Activated CD4-positive, alpha-beta T cell treated with anti-CD3 and anti-CD28 coated beads for 36 hours (primary cell): ENCODE results near the gene ERC2. TPM values are rescaled to one million over a fixed set of nuclear protein-coding genes. Genes with fewer than 3 reads are reported as not detected.

ENCODE experiments used
- ATAC-seq: fragments of 200-7000 bp; cut with Tn5 transposase; one replicate; pipeline ENCODE4 v1.10.0; 2021; ENCODE audit warnings: mild to moderate bottlenecking, moderate library complexity
- CTCF ChIA-PET: fragments of 350-600 bp; sonication (Branson Sonifier 250); formaldehyde crosslinking; loops from one replicate; lab custom pipeline; 2021; ENCODE audit warnings: antibody characterized with exemption; lab: Charles Lee
- POLR2A ChIA-PET: fragments of 350-600 bp; sonication (Branson Sonifier 250); formaldehyde crosslinking; loops from one replicate; lab custom pipeline; 2021; ENCODE audit warnings: antibody characterized with exemption, inconsistent platforms; lab: Charles Lee
- DNase-seq: peaks from one replicate; pipeline ENCODE4 v3.0.0-alpha.2; 2020
- H3K27ac Mint-ChIP-seq: one replicate; pipeline ENCODE4 v1.8.0; 2021; ENCODE audit warnings: mixed read lengths
- H3K27me3 Mint-ChIP-seq: one replicate; pipeline ENCODE4 v1.8.0; 2021; ENCODE audit warnings: mixed read lengths
- H3K36me3 Mint-ChIP-seq: one replicate; pipeline ENCODE4 v1.8.0; 2021; ENCODE audit warnings: low read depth, mixed read lengths
- H3K4me1 Mint-ChIP-seq: one replicate; pipeline ENCODE4 v1.8.0; 2021; ENCODE audit warnings: mixed read lengths
- H3K4me3 Mint-ChIP-seq: one replicate; pipeline ENCODE4 v1.8.0; 2021; ENCODE audit warnings: mild to moderate bottlenecking, moderate library complexity, mixed read lengths
- H3K9me3 Mint-ChIP-seq: one replicate; pipeline ENCODE4 v1.8.0; 2021; ENCODE audit warnings: low read depth, mixed read lengths
- intact Hi-C, 2 experiments: fragments of 100-400 bp; cut with DNase I in 1 of 2; cut with micrococcal nuclease in 1 of 2; formaldehyde crosslinking; loops; one replicate each; pipeline versions ENCODE4 v1.14.2 to v1.15.1; 2022 to 2024; cut with DNase I, micrococcal nuclease
- total RNA-seq, 2 experiments: library from RNA; stranded (reverse); gene quantifications; one replicate each; pipeline ENCODE4 v1.2.3, GENCODE V29; 2021

The ERC2 gene
- total RNA-seq, 2 experiments from 2014 or later, result not detected

- Mint-ChIP-seq H3K4me3 (no peak overlapping the region), H3K9me3 (no peaks in the 10 kb centered on the region), H3K27me3 (peaks cover 3% of the 10 kb centered on the region), H3K27ac (no peak overlapping the region), H3K4me1 (peaks cover 4% of the 10 kb centered on the region), H3K36me3 (no peaks in the 10 kb centered on the region)
- intact Hi-C loops, result no loop called here
- ATAC-seq (peak; percentile 87), DNase-seq (peak; percentile 37)
- POLR2A ChIA-PET, result no interaction called here
- CTCF ChIA-PET, result no interaction called here
Measured at GRCh38 chr3:55675478-55675877, 792.8 kb downstream of the ERC2 start.

GRCh38 chr3:55673764-55674163, 794.5 kb downstream of the ERC2 start:
- no peaks in the 10 kb centered on the region for H3K9me3 Mint-ChIP-seq
- no peaks in the 10 kb centered on the region for H3K36me3 Mint-ChIP-seq
- ATAC-seq (no peak), DNase-seq (no peak)
- peaks cover 6% of the 10 kb centered on the region for H3K27me3 Mint-ChIP-seq
- CTCF ChIA-PET, result no interaction called here
- H3K4me3 Mint-ChIP-seq, result no peak overlapping the region
- H3K4me1 Mint-ChIP-seq, result peaks cover 4% of the 10 kb centered on the region
- POLR2A ChIA-PET, result no interaction called here
- no peak overlapping the region for H3K27ac Mint-ChIP-seq
- intact Hi-C loops, result no loop called here

GRCh38 chr3:55669133-55669532, 799.1 kb downstream of the ERC2 start:
- ChIA-PET POLR2A (no interaction called here), CTCF (no interaction called here)
- H3K4me3 Mint-ChIP-seq, result no peak overlapping the region
- no peaks in the 10 kb centered on the region for H3K36me3 Mint-ChIP-seq
- no peak overlapping the region for H3K27ac Mint-ChIP-seq
- intact Hi-C loops, result no loop called here
- ATAC-seq (no peak), DNase-seq (no peak)
- H3K4me1 Mint-ChIP-seq, result no peaks in the 10 kb centered on the region
- no peaks in the 10 kb centered on the region for H3K9me3 Mint-ChIP-seq
- peaks cover 5% of the 10 kb centered on the region for H3K27me3 Mint-ChIP-seq

- ChIA-PET POLR2A (no interaction called here), CTCF (no interaction called here)
- no peak overlapping the region for H3K4me3 Mint-ChIP-seq
- DNase-seq, result no peak
- peaks cover 6% of the 10 kb centered on the region for H3K27me3 Mint-ChIP-seq
- H3K4me1 Mint-ChIP-seq, result no peaks in the 10 kb centered on the region
- no peaks in the 10 kb centered on the region for H3K36me3 Mint-ChIP-seq
- H3K9me3 Mint-ChIP-seq, result no peaks in the 10 kb centered on the region
- H3K27ac Mint-ChIP-seq, result no peak overlapping the region
- no peak for ATAC-seq
- intact Hi-C loops, result no loop called here
Measured at GRCh38 chr3:55668359-55668758, 799.9 kb downstream of the ERC2 start.

- CTCF ChIA-PET, result no interaction called here
- Mint-ChIP-seq H3K4me3 (no peak overlapping the region), H3K4me1 (no peaks in the 10 kb centered on the region), H3K9me3 (no peaks in the 10 kb centered on the region), H3K27me3 (peaks cover 6% of the 10 kb centered on the region), H3K36me3 (no peaks in the 10 kb centered on the region), H3K27ac (peak overlapping the region; percentile 44)
- ATAC-seq, result peak; percentile 76
- intact Hi-C loops, result no loop called here
- peak; percentile 44 for DNase-seq
- POLR2A ChIA-PET, result no interaction called here
Measured at GRCh38 chr3:55664387-55664786, 803.9 kb downstream of the ERC2 start.

GRCh38 chr3:55662683-55663082, 805.6 kb downstream of the ERC2 start:
- Mint-ChIP-seq H3K27ac (no peak overlapping the region), H3K36me3 (no peaks in the 10 kb centered on the region), H3K4me1 (no peaks in the 10 kb centered on the region), H3K4me3 (no peak overlapping the region), H3K27me3 (peaks cover 6% of the 10 kb centered on the region), H3K9me3 (no peaks in the 10 kb centered on the region)
- ATAC-seq, result no peak
- CTCF ChIA-PET, result interaction anchor here (1.8 kb wide), 1 partner anchor 9 kb away, joined by 4 read pairs; no protein-coding TSS in a partner anchor
- POLR2A ChIA-PET, result no interaction called here
- no peak for DNase-seq
- intact Hi-C loops, result no loop called here

GRCh38 chr3:55661571-55661970, 806.7 kb downstream of the ERC2 start:
- Mint-ChIP-seq H3K4me1 (no peaks in the 10 kb centered on the region), H3K27me3 (peaks cover 6% of the 10 kb centered on the region), H3K9me3 (no peaks in the 10 kb centered on the region), H3K36me3 (no peaks in the 10 kb centered on the region), H3K4me3 (no peak overlapping the region), H3K27ac (no peak overlapping the region)
- POLR2A ChIA-PET, result interaction anchor here (0.6 kb wide), 1 partner anchor 1320 kb away, joined by 4 read pairs; no protein-coding TSS in a partner anchor
- CTCF ChIA-PET, result interaction anchor here (1.8 kb wide), 1 partner anchor 8 kb away, joined by 4 read pairs; no protein-coding TSS in a partner anchor
- intact Hi-C loops, result no loop called here
- DNase-seq (no peak), ATAC-seq (no peak)

GRCh38 chr3:55661141-55661540, 807.1 kb downstream of the ERC2 start:
- intact Hi-C loops, result no loop called here
- ChIA-PET POLR2A (no interaction called here), CTCF (no interaction called here)
- no peak overlapping the region for H3K27ac Mint-ChIP-seq
- H3K4me1 Mint-ChIP-seq, result no peaks in the 10 kb centered on the region
- peaks cover 6% of the 10 kb centered on the region for H3K27me3 Mint-ChIP-seq
- no peaks in the 10 kb centered on the region for H3K36me3 Mint-ChIP-seq
- no peak overlapping the region for H3K4me3 Mint-ChIP-seq
- H3K9me3 Mint-ChIP-seq, result no peaks in the 10 kb centered on the region
- DNase-seq (no peak), ATAC-seq (no peak)

- POLR2A ChIA-PET, result no interaction called here
- CTCF ChIA-PET, result no interaction called here
- H3K4me3 Mint-ChIP-seq, result no peak overlapping the region
- intact Hi-C loops, result no loop called here
- ATAC-seq (no peak), DNase-seq (no peak)
- no peak overlapping the region for H3K27ac Mint-ChIP-seq
- H3K4me1 Mint-ChIP-seq, result no peaks in the 10 kb centered on the region
- no peaks in the 10 kb centered on the region for H3K9me3 Mint-ChIP-seq
- peaks cover 6% of the 10 kb centered on the region for H3K27me3 Mint-ChIP-seq
- H3K36me3 Mint-ChIP-seq, result no peaks in the 10 kb centered on the region
Measured at GRCh38 chr3:55660642-55661041, 807.6 kb downstream of the ERC2 start.

GRCh38 chr3:55659701-55660100, 808.6 kb downstream of the ERC2 start:
- no peaks in the 10 kb centered on the region for H3K9me3 Mint-ChIP-seq
- ATAC-seq, result no peak
- H3K36me3 Mint-ChIP-seq, result no peaks in the 10 kb centered on the region
- peaks cover 5% of the 10 kb centered on the region for H3K27me3 Mint-ChIP-seq
- DNase-seq, result no peak
- POLR2A ChIA-PET, result no interaction called here
- H3K4me1 Mint-ChIP-seq, result no peaks in the 10 kb centered on the region
- CTCF ChIA-PET, result no interaction called here
- intact Hi-C loops, result no loop called here
- H3K27ac Mint-ChIP-seq, result no peak overlapping the region
- no peak overlapping the region for H3K4me3 Mint-ChIP-seq

- intact Hi-C loops, result no loop called here
- ChIA-PET CTCF (no interaction called here), POLR2A (no interaction called here)
- Mint-ChIP-seq H3K4me1 (peaks cover 3% of the 10 kb centered on the region), H3K36me3 (no peaks in the 10 kb centered on the region), H3K27ac (no peak overlapping the region), H3K9me3 (no peaks in the 10 kb centered on the region), H3K27me3 (peaks cover 5% of the 10 kb centered on the region), H3K4me3 (no peak overlapping the region)
- DNase-seq, result no peak
- no peak for ATAC-seq
Measured at GRCh38 chr3:55658690-55659562, 809.3 kb downstream of the ERC2 start.

GRCh38 chr3:55658270-55658669, 810.0 kb downstream of the ERC2 start:
- ChIA-PET CTCF (no interaction called here), POLR2A (no interaction called here)
- intact Hi-C loops, result no loop called here
- Mint-ChIP-seq H3K9me3 (no peaks in the 10 kb centered on the region), H3K4me3 (no peak overlapping the region), H3K27me3 (peaks cover 3% of the 10 kb centered on the region), H3K4me1 (peaks cover 5% of the 10 kb centered on the region), H3K36me3 (no peaks in the 10 kb centered on the region), H3K27ac (no peak overlapping the region)
- DNase-seq, result no peak
- ATAC-seq, result no peak
